ENCODE results near the gene TSSK6.

The TSSK6 gene

DNA sequence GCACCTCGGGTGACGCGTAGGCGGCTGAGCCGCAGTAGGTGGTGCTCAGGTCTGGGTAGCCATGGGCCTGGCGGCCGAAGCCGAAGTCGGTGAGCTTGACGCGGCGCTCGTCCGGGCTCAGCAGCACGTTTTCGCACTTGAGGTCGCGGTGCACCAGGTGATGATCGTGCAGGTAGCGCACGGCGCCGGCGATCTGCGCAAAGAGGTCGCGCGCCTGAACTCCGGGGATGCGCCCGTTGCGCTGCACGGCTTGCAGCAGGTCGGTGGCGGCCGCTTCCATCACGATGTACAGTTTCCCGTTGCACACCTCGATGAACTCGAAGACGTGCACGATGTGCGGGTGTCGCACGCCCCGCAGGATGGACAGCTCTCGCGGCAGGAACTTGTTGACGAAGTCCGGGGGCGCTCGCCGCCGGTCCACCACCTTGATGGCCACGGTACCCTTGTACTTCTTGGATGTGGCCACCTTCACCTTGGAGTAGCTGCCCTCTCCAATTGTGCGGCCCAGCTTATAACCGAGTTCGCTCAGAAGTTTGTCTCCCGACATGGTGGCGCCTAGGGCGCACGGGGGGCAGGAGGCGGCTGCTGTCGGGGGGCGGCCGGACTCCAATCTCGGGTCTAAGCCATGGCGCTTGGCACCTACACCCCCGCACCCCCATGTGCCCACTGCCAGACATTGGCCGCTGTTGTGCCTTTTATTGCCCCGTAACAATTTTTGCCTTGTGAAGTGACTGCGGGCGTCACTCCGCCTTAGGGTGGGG, at the start of gene TSSK6:
TSS of gene TSSK6 (minus strand) at position 668 of the 761 bp plus-strand sequence. CDS start at position 547, 121 bp downstream.
- DNase-seq = no peak

- DNase-seq = no peak
Observed at GRCh38 chr19:19563348-19563848, 48.0 kb upstream of the TSSK6 start.

DNA sequence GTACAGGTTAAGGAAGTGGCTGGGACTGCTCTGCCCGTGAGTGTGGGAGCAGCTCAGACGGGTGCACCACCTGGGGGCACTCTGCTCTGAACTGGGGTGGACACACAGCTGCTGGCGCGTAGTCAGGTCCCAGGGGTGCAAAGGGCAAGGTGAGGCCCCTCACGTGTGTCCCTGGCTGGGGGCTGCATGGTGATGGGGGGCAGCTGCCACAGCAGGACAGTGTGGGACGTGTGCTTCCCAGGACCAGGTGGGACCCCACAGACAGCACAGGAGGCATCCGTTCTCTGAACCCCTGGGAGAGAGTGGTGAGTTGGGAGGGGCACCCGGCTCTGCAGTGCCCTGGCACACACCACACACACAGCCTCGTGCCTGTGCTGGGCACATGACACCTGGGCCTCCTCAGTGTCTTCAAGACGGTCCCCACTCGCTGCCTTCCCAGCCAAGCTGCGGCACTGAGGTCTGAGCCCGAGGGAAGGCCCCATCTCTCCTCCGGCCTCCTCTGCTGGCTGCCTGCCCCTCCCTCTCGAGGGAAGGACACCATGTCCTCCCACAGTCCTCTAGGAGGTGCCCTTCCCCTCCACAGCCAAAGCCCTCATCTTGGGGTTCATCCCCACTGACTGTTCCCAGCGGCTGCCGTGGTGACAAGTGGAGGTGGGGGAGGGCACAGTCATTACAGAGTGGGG, 47.5 kb upstream of the TSSK6 start:
- DNase-seq = no peak

DNA sequence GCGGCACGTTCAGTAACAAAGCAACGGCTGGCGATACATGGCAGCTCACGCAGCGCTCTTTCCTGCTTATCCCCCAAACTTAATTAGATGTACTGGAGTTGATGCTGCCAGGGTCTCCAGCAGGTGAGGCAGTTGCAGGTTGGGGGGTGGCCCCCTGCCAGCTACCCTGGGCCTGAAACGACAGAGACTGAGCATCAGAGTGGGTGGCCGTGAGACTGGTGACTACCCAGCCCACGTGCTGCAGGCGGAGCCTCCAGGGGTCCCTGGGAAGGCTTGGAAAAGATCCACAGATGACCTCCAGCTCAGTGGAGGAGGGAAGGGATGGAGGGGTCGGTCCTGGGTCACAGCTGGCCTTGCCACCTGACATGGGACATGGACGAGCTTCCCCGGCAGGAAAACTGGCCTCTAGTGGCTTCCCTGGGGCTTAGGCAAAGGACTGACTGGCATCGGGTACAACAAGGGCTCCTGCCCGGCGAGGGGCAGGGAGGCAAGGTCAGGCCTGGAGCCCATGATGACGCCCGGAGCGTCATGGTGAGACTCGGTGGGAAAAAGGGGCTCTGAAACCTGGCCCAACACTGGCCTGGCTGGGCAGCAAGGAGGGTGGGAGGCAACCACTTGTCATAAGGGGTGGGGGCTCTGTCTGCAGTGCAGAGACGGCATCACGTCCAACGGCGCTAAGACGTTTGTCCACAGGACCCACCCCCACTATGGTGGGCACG, 46.8 kb upstream of the TSSK6 start:
- DNase-seq = no peak

DNA sequence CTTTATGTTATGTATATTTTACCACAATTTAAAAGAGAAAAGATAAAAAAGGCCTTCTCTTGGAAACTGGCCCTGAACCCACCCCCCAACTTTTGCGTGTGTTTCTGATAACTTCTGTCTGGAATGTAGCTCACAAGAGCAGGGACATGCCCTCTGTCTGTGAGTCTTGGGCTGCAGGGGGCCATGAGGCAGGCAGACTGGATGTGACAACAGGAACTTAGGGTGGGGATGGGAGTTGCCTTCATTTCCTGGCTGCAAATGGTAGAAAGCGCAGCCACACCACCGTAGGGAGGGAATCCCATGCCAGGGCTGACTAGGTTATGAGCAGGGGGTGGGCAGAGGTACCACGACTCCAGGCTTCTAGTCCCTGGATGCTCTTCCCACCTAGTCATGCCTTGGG, 44.6 kb upstream of the TSSK6 start:
- DNase-seq = no peak

GRCh38 chr19:19558636-19559035, 43.3 kb upstream of the TSSK6 start:
- DNase-seq = no peak

DNA sequence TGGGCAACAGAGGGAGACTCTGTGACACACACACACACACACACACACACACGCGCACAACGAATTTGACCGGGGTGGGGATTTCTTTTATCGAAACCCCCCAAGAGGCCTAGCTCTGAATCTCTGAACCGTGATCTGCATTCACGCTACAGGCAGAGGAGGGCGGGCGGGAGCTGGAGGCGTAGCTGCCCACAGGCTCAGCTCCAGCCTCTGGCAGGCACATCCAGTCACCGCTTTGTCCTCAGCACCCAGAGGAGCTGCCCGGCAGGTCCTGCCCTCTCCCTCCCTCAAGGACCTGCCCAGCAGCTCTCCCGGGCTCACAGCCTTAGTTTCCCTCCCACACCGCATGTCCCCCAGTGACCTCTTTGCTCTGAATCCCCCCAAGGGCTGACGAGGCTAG, 42.7 kb upstream of the TSSK6 start:
- DNase-seq = no peak

GRCh38 chr19:19554074-19555023, 39.0 kb upstream of the TSSK6 start:
- DNase-seq = no peak

DNA sequence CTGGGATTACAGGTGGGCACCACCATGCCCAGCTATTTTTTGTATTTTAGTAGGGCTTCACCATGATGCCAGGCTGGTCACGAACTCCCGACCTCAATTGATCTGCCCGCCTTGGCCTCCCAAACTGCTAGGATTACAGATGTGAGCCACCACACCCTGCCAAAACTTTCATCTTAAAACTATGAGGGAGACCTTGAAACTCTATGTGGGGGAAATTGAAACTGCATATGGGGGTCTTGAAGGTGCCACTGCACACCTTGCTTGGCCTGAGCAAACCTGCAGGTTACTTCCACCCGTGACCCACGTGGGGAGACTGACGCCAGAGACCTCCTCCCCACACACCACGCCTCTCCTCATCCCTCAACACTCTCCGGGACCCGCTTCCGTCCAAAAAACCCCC, 38.3 kb upstream of the TSSK6 start:
- DNase-seq = no peak

GRCh38 chr19:19552798-19553197, 37.5 kb upstream of the TSSK6 start:
- no peak for DNase-seq

GRCh38 chr19:19551853-19552192, 36.5 kb upstream of the TSSK6 start:
- no peak for DNase-seq

DNA sequence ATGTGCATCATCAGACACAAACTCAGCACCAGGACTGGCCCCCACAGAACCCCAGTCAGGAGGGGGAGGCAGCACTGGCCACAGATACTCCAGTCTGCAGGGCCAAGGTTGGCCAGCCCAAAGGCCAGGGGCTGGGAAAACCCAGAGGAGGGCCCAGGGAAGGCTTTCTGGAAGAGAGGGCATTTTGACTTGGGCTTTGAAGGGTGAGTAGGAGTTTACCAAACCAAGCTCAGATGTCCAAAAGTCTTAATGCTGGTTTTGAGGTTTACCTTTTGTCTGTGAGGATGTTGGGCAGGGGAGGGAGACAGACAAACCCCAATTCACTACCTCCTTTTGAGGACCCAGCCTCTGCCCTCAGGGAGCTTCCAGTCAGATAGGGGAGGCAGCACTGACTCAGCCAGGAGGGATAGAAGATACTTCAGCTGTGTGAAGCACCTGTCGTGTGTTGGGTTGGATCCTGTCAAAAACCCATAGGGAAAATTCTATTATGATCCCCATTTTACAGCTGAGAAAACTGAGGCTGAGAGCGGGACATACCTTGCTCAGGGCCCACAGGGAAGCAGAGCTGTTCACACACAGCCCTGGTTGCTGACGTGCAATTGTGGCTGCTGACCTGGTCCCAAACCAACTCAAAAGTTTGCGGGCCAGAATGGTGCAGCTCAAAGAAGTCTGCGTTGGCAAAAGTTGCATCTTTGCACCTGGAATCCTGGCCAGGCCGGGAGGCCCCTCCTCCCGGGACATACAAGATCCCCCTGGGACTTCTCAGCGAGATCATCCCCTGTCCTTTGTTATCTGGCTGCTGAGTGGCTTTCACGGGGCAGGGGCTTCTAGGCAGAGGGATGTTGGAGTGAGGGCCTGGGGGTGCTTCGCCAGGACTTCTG, 35.9 kb upstream of the TSSK6 start:
- DNase-seq = no peak

DNA sequence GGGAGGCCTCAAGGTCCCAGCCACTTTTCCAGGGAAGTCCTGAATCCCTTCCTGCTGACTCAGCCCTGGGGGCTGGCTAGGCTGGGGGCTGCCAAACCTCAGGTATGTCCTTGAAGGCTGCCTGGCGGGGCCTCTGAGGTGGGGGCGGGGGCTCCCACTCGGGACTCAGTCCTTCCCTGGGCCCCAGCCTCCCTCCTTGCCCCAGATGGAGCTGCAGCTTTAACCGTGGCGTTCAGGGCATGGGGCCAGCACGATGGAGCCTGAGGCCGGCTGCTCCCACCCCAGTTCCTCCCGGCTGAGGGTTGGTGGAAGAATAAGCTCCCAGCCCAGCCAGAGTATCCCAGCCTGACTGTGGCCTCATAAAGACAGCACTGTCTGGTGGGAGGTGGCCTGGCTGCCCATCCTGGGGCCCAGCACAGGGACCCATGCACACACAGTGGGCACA, 35.2 kb upstream of the TSSK6 start:
- no peak for DNase-seq

- DNase-seq = no peak
Observed at GRCh38 chr19:19549804-19550464, 34.6 kb upstream of the TSSK6 start.

- no peak for DNase-seq
Observed at GRCh38 chr19:19548915-19549759, 33.8 kb upstream of the TSSK6 start.

DNA sequence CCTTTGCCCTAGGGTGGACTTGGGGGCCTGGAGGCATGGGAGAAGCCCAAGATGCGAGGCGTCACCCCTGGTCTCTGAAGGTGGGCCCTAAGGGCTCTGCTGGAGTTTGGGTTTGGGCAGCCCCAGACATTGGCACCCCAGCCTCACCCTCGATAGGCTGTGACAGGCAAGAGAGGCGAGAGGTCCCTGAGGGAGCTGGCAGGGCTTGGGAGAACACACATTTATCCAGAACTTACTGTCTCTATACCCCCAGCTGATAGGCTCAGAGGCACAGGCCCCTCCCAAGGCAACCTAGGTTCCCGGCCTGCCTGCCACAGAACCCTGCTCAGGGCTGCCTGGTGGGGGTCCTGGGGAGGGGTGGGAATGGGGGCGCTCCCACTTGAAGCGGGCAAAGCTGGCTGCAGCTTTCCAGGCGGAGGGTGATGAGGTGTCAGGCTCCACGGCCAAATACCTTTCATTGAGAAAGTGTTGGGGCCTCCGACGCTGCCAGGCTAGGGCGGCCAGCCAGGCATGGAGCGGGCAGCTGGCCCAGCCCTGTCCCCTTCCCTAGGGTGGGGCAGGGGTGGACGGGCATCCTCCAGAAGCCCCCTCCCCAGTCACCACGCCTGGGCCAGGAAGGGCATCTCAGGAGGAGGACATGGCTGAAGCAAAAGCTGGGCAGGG, 32.5 kb upstream of the TSSK6 start:
- no peak for DNase-seq

GRCh38 chr19:19546751-19547162, 31.4 kb upstream of the TSSK6 start:
- no peak for DNase-seq

- no peak for DNase-seq
Observed at GRCh38 chr19:19545707-19546106, 30.4 kb upstream of the TSSK6 start.

DNA sequence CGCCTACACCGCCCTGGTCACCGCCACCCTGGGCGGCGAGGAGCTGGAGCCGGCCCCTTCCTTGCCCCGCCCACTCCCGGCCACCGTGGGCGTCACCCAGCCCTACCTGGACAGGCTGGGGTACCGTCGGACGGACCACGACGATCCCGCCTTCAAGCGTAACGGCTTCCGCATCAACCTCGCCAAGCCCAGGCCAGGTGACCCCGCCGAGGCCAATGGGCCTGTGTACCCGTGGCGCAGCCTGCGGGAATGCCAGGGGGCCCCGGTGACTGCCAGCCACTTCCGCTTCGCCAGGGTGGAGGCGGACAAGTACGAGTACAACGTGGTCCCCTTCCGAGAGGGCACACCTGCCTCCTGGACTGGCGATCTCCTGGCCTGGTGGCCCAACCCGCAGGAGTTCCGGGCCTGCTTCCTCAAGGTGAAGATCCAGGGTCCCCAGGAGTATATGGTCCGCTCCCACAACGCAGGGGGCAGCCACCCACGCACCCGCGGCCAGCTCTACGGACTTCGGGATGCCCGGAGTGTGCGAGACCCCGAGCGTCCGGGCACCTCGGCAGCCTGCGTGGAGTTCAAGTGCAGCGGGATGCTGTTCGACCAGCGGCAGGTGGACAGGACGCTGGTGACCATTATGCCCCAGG, 29.7 kb upstream of the TSSK6 start:
- no peak for DNase-seq
